ENCODE results near the gene RNF214.
"Not testable (repeated sequence)": the region's sequence is repeated elsewhere in the genome, so short reads cannot be mapped to it uniquely, and the experiment has no call there.

Gene RNF214

GRCh38 chr11:117232092-117232878 lies at the start of gene RNF214:
RNF214 (plus strand) TSS chr11:117232671; CDS start chr11:117234273, 1,602 bp downstream.
- peak; percentile 78 for DNase-seq

- DNase-seq: not testable (repeated sequence)
Measured at GRCh38 chr11:117183178-117183577, 49.3 kb upstream of the RNF214 start.

- DNase-seq: no peak
Measured at GRCh38 chr11:117183724-117184349, 48.6 kb upstream of the RNF214 start.

- no peak for DNase-seq
Measured at GRCh38 chr11:117185736-117186430, 46.6 kb upstream of the RNF214 start.

GRCh38 chr11:117186431-117186761 lies 46.1 kb upstream of the RNF214 start:
- no peak for DNase-seq

GRCh38 chr11:117187007-117187406 lies 45.5 kb upstream of the RNF214 start:
- DNase-seq: no peak

GRCh38 chr11:117187428-117187798 lies 45.1 kb upstream of the RNF214 start:
- no peak for DNase-seq

GRCh38 chr11:117187799-117188481 lies 44.5 kb upstream of the RNF214 start:
- DNase-seq: no peak

- DNase-seq: no peak
Measured at GRCh38 chr11:117188620-117189081, 43.8 kb upstream of the RNF214 start.

GRCh38 chr11:117189191-117189940 lies 43.1 kb upstream of the RNF214 start:
- no peak for DNase-seq

- DNase-seq: no peak
Measured at GRCh38 chr11:117189941-117190544, 42.4 kb upstream of the RNF214 start.

- no peak for DNase-seq
Measured at GRCh38 chr11:117191680-117192400, 40.6 kb upstream of the RNF214 start.

GRCh38 chr11:117192401-117192875 lies 40.0 kb upstream of the RNF214 start:
- DNase-seq: no peak

GRCh38 chr11:117193130-117194020 lies 39.1 kb upstream of the RNF214 start:
- DNase-seq: no peak

GRCh38 chr11:117194267-117194666 lies 38.2 kb upstream of the RNF214 start:
- DNase-seq: no peak

- DNase-seq: no peak
Measured at GRCh38 chr11:117195258-117195657, 37.2 kb upstream of the RNF214 start.

- no peak for DNase-seq
Measured at GRCh38 chr11:117195761-117196160, 36.7 kb upstream of the RNF214 start.

- no peak for DNase-seq
Measured at GRCh38 chr11:117197006-117197405, 35.5 kb upstream of the RNF214 start.

- DNase-seq: peak; percentile 56
Measured at GRCh38 chr11:117197516-117198456, 34.7 kb upstream of the RNF214 start.
